DMS114 treated with DMSO at 0.1 percent for 48 hours (cell line): ENCODE results near the gene EIF3I.

Experiments used
- DNase-seq: peaks from one replicate; lab custom pipeline; 2025; ENCODE audit not compliant: unreplicated experiment; lab: John Stamatoyannopoulos, UW

Gene EIF3I

GRCh38 chr1:32263744-32264143, 41.5 kb downstream of the EIF3I start:
- no peak for DNase-seq

DNA sequence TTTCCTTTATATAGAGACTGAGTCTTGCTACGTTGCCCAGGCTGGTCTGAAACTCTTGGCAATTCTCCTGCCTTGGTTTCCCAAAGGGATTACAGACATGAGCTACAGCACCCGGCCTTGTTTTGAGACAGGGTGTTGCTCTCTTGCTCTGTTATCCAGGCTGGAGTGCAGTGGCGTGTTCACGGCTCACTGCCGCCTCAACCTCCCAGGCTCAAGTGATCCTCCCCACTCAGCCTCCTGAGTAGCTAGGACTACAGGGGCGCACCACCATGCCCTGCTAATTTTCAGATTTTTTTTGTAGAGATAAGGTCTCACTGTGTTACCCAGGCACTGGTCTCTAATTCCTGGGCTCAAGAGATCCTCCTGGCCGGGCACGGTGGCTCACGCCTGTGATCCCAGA, 43.6 kb downstream of the EIF3I start:
- DNase-seq = no peak

DNA sequence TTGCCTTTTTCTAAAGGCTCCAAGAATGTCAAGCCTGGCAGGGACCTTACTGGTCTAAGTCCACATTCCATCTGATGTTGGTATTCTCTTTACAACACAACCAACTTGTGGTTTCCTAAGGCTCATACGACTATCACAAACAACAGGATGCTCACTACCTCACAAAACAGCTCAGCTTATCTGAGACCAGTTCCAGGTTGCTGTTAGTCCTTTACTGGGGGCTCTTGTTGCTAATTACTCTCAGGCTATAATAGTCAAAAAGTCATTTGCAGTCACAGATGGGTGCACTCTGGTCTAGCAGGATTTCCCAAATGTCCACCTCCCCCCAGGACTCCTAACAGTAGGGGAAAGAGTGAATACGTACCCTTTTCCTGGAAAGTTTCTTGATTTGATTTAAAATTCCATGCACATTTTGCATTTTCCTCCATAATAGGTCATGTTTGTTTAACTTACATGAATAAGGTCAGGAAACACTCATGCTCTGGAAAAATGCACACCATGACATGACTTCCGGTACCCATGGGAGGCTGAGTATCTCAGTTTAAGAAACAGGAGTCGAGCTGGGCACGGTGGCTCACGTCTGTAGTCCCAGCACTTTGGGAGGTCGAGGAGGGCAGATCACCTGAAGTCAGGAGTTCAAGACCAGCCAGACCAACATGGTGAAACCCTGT, 44.8 kb downstream of the EIF3I start:
- DNase-seq = no peak

DNA sequence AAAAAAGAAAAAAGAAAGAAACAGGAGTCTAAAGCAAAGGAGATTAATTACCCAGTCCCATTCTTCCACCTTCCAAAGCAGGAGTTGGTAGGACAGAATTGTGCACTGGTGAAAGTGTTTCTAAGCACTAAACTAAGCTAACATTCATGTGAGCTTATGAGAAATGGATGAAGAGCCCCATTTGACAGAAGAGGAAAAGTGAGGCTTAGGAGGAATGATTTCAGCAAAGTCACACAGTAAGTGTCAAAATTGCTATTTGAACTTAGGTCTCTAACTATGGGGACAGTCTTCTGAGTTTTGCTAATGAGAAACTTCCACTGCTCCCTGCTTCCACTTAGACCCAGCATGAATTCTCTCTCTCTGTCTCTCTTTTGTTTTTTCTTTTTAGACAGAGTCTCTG, 47.5 kb downstream of the EIF3I start:
- DNase-seq = no peak

- no peak for DNase-seq
Measured at GRCh38 chr1:32272557-32273390, 50.6 kb downstream of the EIF3I start.

DNA sequence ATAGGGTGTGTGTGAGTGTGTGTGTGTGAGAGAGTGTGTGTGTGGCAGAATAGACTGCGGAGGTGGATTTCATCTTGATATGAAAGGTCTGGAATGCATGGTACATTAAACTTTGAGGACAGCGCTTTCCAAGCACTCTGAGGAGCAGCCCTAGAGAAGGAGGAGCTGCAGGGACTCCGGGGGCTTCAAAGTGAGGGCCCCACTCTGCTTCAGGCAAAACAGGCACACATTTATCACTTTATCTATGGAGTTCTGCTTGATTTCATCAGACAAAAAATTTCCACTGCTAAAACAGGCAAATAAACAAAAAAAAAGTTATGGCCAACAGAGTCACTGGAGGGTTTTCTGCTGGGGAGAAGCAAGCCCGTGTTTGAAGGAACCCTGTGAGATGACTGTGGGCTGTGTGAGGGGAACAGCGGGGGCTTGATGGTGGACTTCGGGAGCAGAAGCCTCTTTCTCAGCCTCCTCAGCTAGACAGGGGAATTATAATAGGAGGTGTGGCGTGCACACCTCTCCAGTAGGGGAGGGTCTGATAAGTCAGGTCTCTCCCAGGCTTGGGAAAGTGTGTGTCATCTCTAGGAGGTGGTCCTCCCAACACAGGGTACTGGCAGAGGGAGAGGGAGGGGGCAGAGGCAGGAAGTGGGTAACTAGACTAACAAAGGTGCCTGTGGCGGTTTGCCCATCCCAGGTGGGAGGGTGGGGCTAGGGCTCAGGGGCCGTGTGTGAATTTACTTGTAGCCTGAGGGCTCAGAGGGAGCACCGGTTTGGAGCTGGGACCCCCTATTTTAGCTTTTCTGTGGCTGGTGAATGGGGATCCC, 51.4 kb downstream of the EIF3I start:
- no peak for DNase-seq

DNA sequence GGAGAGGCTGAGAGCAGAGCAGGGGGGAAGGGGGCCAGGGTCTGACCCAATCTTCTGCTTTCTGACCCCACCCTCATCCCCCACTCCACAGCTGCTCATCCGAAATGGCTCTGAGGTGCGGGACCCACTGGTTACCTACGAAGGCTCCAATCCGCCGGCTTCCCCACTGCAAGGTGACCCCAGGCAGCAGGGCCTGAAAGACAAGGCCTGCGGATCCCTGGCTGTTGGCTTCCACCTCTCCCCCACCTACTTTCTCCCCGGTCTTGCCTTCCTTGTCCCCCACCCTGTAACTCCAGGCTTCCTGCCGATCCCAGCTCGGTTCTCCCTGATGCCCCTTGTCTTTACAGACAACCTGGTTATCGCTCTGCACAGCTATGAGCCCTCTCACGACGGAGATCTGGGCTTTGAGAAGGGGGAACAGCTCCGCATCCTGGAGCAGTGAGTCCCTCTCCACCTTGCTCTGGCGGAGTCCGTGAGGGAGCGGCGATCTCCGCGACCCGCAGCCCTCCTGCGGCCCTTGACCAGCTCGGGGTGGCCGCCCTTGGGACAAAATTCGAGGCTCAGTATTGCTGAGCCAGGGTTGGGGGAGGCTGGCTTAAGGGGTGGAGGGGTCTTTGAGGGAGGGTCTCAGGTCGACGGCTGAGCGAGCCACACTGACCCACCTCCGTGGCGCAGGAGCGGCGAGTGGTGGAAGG, 52.6 kb downstream of the EIF3I start:
- DNase-seq = no peak

GRCh38 chr1:32275424-32275823, 53.2 kb downstream of the EIF3I start:
- no peak for DNase-seq

- DNase-seq = no peak
Measured at GRCh38 chr1:32276032-32276782, 54.0 kb downstream of the EIF3I start.
